GM23338 (cell line): ENCODE results near the gene IFI35. TPM values are rescaled to one million over a fixed set of nuclear protein-coding genes. Genes with fewer than 3 reads are reported as not detected.

ENCODE experiments used
- ATAC-seq: fragments of 200-7000 bp; cut with Tn5 transposase; 3 replicates; pipeline ENCODE4 v1.9.1; 2020
- DNase-seq: peaks from one replicate; pipeline ENCODE4 v3.0.0-alpha.2; 2015; ENCODE audit warnings: low spot score
- H2AFZ ChIP-seq: fragments of 200-600 bp; sonication (generic); 2 replicates; pipeline ENCODE4 v1.8.0; 2016; ENCODE audit warnings: antibody characterized with exemption, mild to moderate bottlenecking, moderate library complexity
- H3F3A ChIP-seq: fragments of 200-600 bp; sonication (generic); replicated peaks from 2 replicates; pipeline ENCODE4 v1.8.0; 2017; ENCODE audit warnings: antibody characterized with exemption, mixed run types, low read depth
- H3K27ac ChIP-seq: fragments of 200-600 bp; sonication (generic); 2 replicates; pipeline ENCODE4 v1.6.1; 2016; ENCODE audit warnings: low read depth
- H3K27me3 ChIP-seq: fragments of 200-600 bp; sonication (generic); 2 replicates; pipeline ENCODE4 v1.8.0; 2016; ENCODE audit warnings: mild to moderate bottlenecking, mixed run types, moderate library complexity; ENCODE audit not compliant: insufficient read depth
- H3K36me3 ChIP-seq: fragments of 200-600 bp; sonication (generic); 2 replicates; pipeline ENCODE4 v1.8.0; 2016; ENCODE audit warnings: mild to moderate bottlenecking; ENCODE audit not compliant: insufficient read depth
- H3K4me1 ChIP-seq: fragments of 200-600 bp; sonication (generic); 2 replicates; pipeline ENCODE4 v1.8.0; 2016; ENCODE audit warnings: mild to moderate bottlenecking, moderate library complexity; ENCODE audit not compliant: insufficient read depth
- H3K4me2 ChIP-seq: fragments of 200-600 bp; sonication (generic); 2 replicates; pipeline ENCODE4 v1.7.1; 2017; ENCODE audit warnings: mixed run types
- H3K4me3 ChIP-seq: fragments of 200-600 bp; sonication (generic); 2 replicates; pipeline ENCODE4 v1.6.1; 2016; ENCODE audit warnings: mixed run types
- H3K79me2 ChIP-seq: fragments of 200-600 bp; sonication (generic); replicated peaks from 2 replicates; pipeline ENCODE4 v1.8.0; 2017; ENCODE audit warnings: mild to moderate bottlenecking; ENCODE audit not compliant: insufficient read depth
- H3K9me2 ChIP-seq: fragments of 200-600 bp; sonication (generic); 2 replicates; pipeline ENCODE4 v1.8.0; 2017; ENCODE audit not compliant: insufficient read depth
- H4K20me1 ChIP-seq: fragments of 200-600 bp; sonication (generic); replicated peaks from 2 replicates; pipeline ENCODE4 v1.8.0; 2017; ENCODE audit warnings: mild to moderate bottlenecking; ENCODE audit not compliant: insufficient read depth
- H3K27ac Mint-ChIP-seq: 2 replicates; pipeline ENCODE4 v1.8.0; 2020; ENCODE audit warnings: inconsistent platforms, mild to moderate bottlenecking, moderate library complexity, mixed read lengths
- H3K27me3 Mint-ChIP-seq: 3 replicates; pipeline ENCODE4 v1.8.0; 2022; ENCODE audit warnings: low read depth, mild to moderate bottlenecking, moderate library complexity, mixed read lengths, inconsistent platforms; ENCODE audit not compliant: insufficient read depth, poor library complexity
- H3K36me3 Mint-ChIP-seq: 3 replicates; pipeline ENCODE4 v1.8.0; 2021; ENCODE audit warnings: low read depth, mild to moderate bottlenecking, inconsistent platforms, moderate library complexity, mixed read lengths
- H3K4me1 Mint-ChIP-seq: 3 replicates; pipeline ENCODE4 v1.8.0; 2020; ENCODE audit warnings: mild to moderate bottlenecking, inconsistent platforms, mixed read lengths
- H3K4me3 Mint-ChIP-seq: 3 replicates; pipeline ENCODE4 v1.8.0; 2021; ENCODE audit warnings: moderate library complexity, mild to moderate bottlenecking, inconsistent platforms, mixed read lengths
- H3K9me3 Mint-ChIP-seq: 3 replicates; pipeline ENCODE4 v1.8.0; 2020; ENCODE audit warnings: moderate library complexity, mild to moderate bottlenecking, inconsistent platforms, mixed read lengths
- CTCF ChIP-seq, 2 experiments: fragments of 200-600 bp in 1 of 2; sonication (generic) in 1 of 2; conservative IDR thresholded peaks; 2 replicates each; pipeline versions ENCODE4 v1.5.1 to v1.6.1; 2016 to 2017; ENCODE audit warnings: antibody characterized with exemption in 2 of 2, low read depth in 2 of 2, mild to moderate bottlenecking in 2 of 2, moderate library complexity in 1 of 2
- EZH2 ChIP-seq: fragments of 200-600 bp; sonication (generic); IDR thresholded peaks from one replicate; pipeline ENCODE4 v1.8.0; 2017; ENCODE audit warnings: antibody characterized with exemption, mild to moderate bottlenecking, low read depth; ENCODE audit not compliant: unreplicated experiment
- EZH2phosphoT487 ChIP-seq: fragments of 200-600 bp; sonication (generic); IDR thresholded peaks from one replicate; pipeline ENCODE4 v1.8.1; 2018; ENCODE audit warnings: antibody characterized with exemption; ENCODE audit not compliant: unreplicated experiment
- POLR2AphosphoS5 ChIP-seq: IDR thresholded peaks from 2 replicates; pipeline ENCODE4 v1.6.1; 2016; ENCODE audit warnings: antibody characterized with exemption, low read depth
- REST ChIP-seq: IDR thresholded peaks from one replicate; pipeline ENCODE4 v1.6.1; 2018; ENCODE audit warnings: antibody characterized with exemption; ENCODE audit not compliant: unreplicated experiment
- STAT1 ChIP-seq: IDR thresholded peaks from one replicate; pipeline ENCODE4 v1.6.1; 2016; ENCODE audit warnings: antibody characterized with exemption; ENCODE audit not compliant: unreplicated experiment
- ZNF114 ChIP-seq: fragments of 250-450 bp; sonication (Bioruptor Pico); IDR thresholded peaks from 2 replicates; pipeline ENCODE4 v1.5.0; 2020; ENCODE audit warnings: mild to moderate bottlenecking, moderate library complexity
- polyA plus RNA-seq: library from polyadenylated mRNA; unstranded; fragments of >200 nt; fragmentation: Nextera tagmentation; extraction: Ambion mirVana; gene quantifications from 2 replicates; pipeline ENCODE4 v1.2.1, GENCODE V29; 2016
- total RNA-seq: library from RNA; depleted of rRNA; stranded (reverse); fragments of >200 nt; shearing (Covaris generic); gene quantifications from 2 replicates; pipeline ENCODE4 v1.2.3, GENCODE V29; 2014
- TF ChIP-seq, protein P1 (sequence below): fragments of 250-450 bp; sonication (Bioruptor Pico); IDR thresholded peaks from 2 replicates; pipeline ENCODE4 v1.5.0; 2020; ENCODE audit warnings: mild to moderate bottlenecking, moderate library complexity

IFI35 gene
- total and polyA plus RNA-seq, 2 experiments from 2014 or later: 1.8 to 2.3 TPM

DNA sequence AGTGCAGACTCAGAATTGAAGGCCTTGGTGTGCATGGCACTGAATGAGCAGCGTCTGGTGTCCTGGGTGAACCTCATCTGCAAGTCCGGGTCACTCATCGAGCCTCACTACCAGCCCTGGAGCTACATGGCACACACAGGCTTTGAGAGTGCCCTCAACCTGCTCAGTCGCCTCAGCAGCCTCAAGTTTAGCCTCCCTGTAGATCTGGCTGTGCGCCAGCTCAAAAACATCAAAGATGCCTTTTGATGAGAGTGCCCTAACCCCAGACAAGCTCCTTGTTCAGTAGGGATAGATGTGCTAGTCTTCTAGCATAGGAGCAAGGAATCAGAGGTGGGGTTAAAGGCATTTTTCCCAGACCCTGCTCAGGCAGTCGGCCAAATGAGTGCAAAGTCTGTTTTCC, 15.1 kb upstream of the IFI35 start:
- H3K4me2 ChIP-seq: no peak overlapping the region
- H3F3A ChIP-seq: 0 out of 2 replicates have a peak, but pooled peaks cover 4% of the 10 kb centered on the region
- TF ChIP-seq EZH2phosphoT487 (no peak), STAT1 (no peak), ZNF114 (CRISPR knock-in tag) (no peak), POLR2AphosphoS5 (no peak), CTCF (conservative IDR thresholded peaks at IDR 0.05; ENCODE audit: low read depth in 2 of 2) (no peak), REST (no peak), EZH2 (no peak)
- TF ChIP-seq, protein P1, sequence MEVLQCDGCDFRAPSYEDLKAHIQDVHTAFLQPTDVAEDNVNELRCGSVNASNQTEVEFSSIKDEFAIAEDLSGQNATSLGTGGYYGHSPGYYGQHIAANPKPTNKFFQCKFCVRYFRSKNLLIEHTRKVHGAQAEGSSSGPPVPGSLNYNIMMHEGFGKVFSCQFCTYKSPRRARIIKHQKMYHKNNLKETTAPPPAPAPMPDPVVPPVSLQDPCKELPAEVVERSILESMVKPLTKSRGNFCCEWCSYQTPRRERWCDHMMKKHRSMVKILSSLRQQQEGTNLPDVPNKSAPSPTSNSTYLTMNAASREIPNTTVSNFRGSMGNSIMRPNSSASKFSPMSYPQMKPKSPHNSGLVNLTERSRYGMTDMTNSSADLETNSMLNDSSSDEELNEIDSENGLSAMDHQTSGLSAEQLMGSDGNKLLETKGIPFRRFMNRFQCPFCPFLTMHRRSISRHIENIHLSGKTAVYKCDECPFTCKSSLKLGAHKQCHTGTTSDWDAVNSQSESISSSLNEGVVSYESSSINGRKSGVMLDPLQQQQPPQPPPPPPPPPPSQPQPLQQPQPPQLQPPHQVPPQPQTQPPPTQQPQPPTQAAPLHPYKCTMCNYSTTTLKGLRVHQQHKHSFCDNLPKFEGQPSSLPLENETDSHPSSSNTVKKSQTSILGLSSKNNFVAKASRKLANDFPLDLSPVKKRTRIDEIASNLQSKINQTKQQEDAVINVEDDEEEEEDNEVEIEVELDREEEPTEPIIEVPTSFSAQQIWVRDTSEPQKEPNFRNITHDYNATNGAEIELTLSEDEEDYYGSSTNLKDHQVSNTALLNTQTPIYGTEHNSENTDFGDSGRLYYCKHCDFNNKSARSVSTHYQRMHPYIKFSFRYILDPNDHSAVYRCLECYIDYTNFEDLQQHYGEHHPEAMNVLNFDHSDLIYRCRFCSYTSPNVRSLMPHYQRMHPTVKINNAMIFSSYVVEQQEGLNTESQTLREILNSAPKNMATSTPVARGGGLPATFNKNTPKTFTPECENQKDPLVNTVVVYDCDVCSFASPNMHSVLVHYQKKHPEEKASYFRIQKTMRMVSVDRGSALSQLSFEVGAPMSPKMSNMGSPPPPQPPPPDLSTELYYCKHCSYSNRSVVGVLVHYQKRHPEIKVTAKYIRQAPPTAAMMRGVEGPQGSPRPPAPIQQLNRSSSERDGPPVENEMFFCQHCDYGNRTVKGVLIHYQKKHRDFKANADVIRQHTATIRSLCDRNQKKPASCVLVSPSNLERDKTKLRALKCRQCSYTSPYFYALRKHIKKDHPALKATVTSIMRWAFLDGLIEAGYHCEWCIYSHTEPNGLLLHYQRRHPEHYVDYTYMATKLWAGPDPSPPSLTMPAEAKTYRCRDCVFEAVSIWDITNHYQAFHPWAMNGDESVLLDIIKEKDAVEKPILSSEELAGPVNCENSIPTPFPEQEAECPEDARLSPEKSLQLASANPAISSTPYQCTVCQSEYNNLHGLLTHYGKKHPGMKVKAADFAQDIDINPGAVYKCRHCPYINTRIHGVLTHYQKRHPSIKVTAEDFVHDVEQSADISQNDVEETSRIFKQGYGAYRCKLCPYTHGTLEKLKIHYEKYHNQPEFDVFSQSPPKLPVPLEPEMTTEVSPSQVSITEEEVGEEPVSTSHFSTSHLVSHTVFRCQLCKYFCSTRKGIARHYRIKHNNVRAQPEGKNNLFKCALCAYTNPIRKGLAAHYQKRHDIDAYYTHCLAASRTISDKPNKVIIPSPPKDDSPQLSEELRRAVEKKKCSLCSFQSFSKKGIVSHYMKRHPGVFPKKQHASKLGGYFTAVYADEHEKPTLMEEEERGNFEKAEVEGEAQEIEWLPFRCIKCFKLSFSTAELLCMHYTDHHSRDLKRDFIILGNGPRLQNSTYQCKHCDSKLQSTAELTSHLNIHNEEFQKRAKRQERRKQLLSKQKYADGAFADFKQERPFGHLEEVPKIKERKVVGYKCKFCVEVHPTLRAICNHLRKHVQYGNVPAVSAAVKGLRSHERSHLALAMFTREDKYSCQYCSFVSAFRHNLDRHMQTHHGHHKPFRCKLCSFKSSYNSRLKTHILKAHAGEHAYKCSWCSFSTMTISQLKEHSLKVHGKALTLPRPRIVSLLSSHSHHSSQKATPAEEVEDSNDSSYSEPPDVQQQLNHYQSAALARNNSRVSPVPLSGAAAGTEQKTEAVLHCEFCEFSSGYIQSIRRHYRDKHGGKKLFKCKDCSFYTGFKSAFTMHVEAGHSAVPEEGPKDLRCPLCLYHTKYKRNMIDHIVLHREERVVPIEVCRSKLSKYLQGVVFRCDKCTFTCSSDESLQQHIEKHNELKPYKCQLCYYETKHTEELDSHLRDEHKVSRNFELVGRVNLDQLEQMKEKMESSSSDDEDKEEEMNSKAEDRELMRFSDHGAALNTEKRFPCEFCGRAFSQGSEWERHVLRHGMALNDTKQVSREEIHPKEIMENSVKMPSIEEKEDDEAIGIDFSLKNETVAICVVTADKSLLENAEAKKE: no peak
- H3K4me1 ChIP-seq: no peaks in the 10 kb centered on the region
- ATAC-seq (no peak), DNase-seq (no peak)
- Mint-ChIP-seq H3K27me3 (no peaks in the 10 kb centered on the region), H3K27ac (no peak overlapping the region), H3K4me3 (no peak overlapping the region), H3K4me1 (no peaks in the 10 kb centered on the region), H3K36me3 (peaks cover 67% of the 10 kb centered on the region), H3K9me3 (no peaks in the 10 kb centered on the region; the same call in 2 of the 3 replicates)
- H3K36me3 ChIP-seq: peaks cover 30% of the 10 kb centered on the region
- no peak overlapping the region for H3K4me3 ChIP-seq
- H3K9me2 ChIP-seq: no peaks in the 10 kb centered on the region
- H4K20me1 ChIP-seq: no peaks in the 10 kb centered on the region
- no peak overlapping the region for H2AFZ ChIP-seq
- no peak overlapping the region for H3K27ac ChIP-seq
- no peaks in the 10 kb centered on the region for H3K79me2 ChIP-seq
- H3K27me3 ChIP-seq: no peaks in the 10 kb centered on the region
